GM21423 (cell line): Measurements from ENCODE around the gene FAM174B.

Experiments
- ATAC-seq: cut with Tn5 transposase; IDR thresholded peaks from one replicate; pipeline ENCODE4 v1.9.1; 2021; ENCODE audit warnings: mild to moderate bottlenecking, moderate library complexity; ENCODE audit not compliant: unreplicated experiment

Gene FAM174B

GRCh38 chr15:92655178-92655995 is at the start of gene FAM174B:
Gene FAM174B (minus strand): TSS chr15:92655775.
- ATAC-seq = peak; percentile 57

- no peak for ATAC-seq
Measured at GRCh38 chr15:92696096-92696495, 40.5 kb upstream of the FAM174B start.

GRCh38 chr15:92693691-92694331 is 38.2 kb upstream of the FAM174B start:
- no peak for ATAC-seq

GRCh38 chr15:92690395-92690794 is 34.8 kb upstream of the FAM174B start:
- ATAC-seq = no peak

- ATAC-seq = no peak
Measured at GRCh38 chr15:92687746-92688145, 32.2 kb upstream of the FAM174B start.

GRCh38 chr15:92687195-92687602 is 31.6 kb upstream of the FAM174B start:
- ATAC-seq = no peak

GRCh38 chr15:92683511-92683834 is 27.9 kb upstream of the FAM174B start:
- ATAC-seq = peak; percentile 52

GRCh38 chr15:92682741-92683510 is 27.4 kb upstream of the FAM174B start:
- no peak for ATAC-seq

GRCh38 chr15:92681141-92681631 is 25.6 kb upstream of the FAM174B start:
- no peak for ATAC-seq

- ATAC-seq = no peak
Measured at GRCh38 chr15:92677999-92678398, 22.4 kb upstream of the FAM174B start.

- ATAC-seq = no peak
Measured at GRCh38 chr15:92676561-92676960, 21.0 kb upstream of the FAM174B start.

- no peak for ATAC-seq
Measured at GRCh38 chr15:92675485-92675884, 19.9 kb upstream of the FAM174B start.

- ATAC-seq = no peak
Measured at GRCh38 chr15:92674347-92674746, 18.8 kb upstream of the FAM174B start.

- no peak for ATAC-seq
Measured at GRCh38 chr15:92672102-92672501, 16.5 kb upstream of the FAM174B start.

- no peak for ATAC-seq
Measured at GRCh38 chr15:92671406-92671805, 15.8 kb upstream of the FAM174B start.

- no peak for ATAC-seq
Measured at GRCh38 chr15:92670621-92671020, 15.0 kb upstream of the FAM174B start.

GRCh38 chr15:92669432-92669831 is 13.9 kb upstream of the FAM174B start:
- no peak for ATAC-seq

GRCh38 chr15:92668620-92669019 is 13.0 kb upstream of the FAM174B start:
- ATAC-seq = no peak

- ATAC-seq = no peak
Measured at GRCh38 chr15:92667970-92668485, 12.5 kb upstream of the FAM174B start.

- ATAC-seq = no peak
Measured at GRCh38 chr15:92667287-92667904, 11.8 kb upstream of the FAM174B start.

- no peak for ATAC-seq
Measured at GRCh38 chr15:92666780-92667179, 11.2 kb upstream of the FAM174B start.
